SH-SY5Y (cell line): ENCODE measurements around the gene AKR1C8.

Experiments
- GATA2 ChIP-seq: IDR thresholded peaks from 2 replicates; pipeline ENCODE4 v1.6.1; 2011; ENCODE audit warnings: mild to moderate bottlenecking, low read depth, low read length
- GATA3 ChIP-seq: IDR thresholded peaks from 2 replicates; pipeline ENCODE4 v1.6.1; 2011; ENCODE audit warnings: low read depth, mild to moderate bottlenecking, low read length, moderate library complexity

AKR1C8 gene

GRCh38 chr10:5184987-5185775, at the start of gene AKR1C8:
AKR1C8 (minus strand) TSS chr10:5185150; CDS start chr10:5185104, 46 bp downstream.
- TF ChIP-seq GATA2 (no peak), GATA3 (no peak)

GRCh38 chr10:5234106-5234860, 49.3 kb upstream of the AKR1C8 start:
- TF ChIP-seq GATA3 = no peak
- no peak for TF ChIP-seq GATA2

DNA sequence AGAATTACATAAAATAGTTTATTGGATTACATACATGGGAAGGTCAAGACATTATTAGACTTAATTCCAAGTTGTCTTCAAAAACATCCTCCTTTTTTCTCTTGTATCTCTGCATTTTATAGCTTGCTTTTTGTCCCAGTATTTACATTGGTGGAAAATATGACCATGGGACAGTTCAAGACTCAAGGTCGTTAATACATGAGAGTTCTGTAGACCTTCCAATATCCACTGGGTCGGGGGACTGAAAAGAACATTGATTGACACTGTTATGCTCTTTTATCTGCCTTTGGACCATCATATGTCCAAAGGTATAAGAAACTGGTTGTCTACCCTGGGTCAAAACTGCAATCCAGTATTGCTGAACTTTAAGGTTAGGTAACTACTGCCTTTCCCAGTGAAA, 48.4 kb upstream of the AKR1C8 start:
- TF ChIP-seq GATA2 (no peak), GATA3 (no peak)

DNA sequence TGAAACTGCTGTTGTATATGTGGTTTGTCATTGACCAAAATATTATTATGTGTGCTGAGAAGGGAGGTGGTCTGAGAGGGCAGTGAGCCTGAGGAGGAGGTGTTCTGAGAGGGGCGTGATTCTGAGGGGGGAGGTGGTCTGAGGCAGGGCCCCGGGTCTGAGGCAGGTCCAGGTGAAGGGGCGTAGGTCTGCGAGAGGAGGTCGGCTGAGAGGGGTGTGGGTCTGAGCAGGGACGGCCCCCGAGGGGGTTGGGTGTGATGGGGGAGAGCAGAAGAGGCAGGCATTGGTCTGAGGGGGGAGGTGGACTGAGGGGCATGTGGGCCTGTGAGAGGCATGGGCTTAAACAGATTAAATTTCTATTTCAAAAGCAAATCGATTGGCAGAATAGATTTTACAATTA, 44.1 kb upstream of the AKR1C8 start:
- no peak for TF ChIP-seq GATA3
- TF ChIP-seq GATA2 = no peak

DNA sequence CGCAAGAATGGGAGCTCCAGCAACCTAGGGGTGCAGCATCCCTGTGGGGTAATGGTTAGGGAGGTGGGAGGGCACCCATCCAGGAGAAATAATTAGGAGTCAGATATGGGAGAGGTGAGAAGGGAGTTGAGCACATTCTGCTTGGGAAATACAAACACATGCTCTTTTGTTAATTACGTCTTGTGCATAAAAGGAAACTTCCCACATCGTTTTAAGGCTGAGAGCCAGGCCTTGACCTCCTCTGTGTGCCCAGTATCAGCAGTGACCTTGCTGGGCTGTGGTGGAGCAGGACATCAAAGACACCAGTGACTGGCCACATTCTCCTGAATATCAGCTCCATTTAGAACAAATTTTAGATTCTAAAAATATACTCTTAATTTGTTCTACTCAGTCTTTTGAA, 34.3 kb upstream of the AKR1C8 start:
- no peak for TF ChIP-seq GATA3
- TF ChIP-seq GATA2 = no peak

DNA sequence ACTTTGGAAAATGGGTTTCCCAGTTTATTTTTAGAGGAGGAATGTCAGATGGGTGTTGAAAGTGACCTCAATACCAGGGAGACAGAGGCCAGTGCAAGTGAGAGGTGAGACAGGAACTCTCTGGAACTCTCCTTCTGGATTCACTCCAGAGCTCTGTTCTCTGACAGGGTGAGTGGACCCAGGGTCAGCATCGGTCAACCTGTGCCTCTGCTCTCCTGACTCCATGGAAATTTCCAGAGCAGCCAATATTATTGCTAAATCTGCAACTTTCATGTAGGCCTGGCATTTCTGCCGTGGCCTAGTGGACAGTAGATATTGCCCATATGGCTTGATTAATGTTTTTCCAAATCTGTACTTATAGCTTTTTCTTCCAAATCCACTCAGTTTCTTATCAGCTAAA, 31.9 kb upstream of the AKR1C8 start:
- TF ChIP-seq GATA3 (no peak), GATA2 (no peak)

DNA sequence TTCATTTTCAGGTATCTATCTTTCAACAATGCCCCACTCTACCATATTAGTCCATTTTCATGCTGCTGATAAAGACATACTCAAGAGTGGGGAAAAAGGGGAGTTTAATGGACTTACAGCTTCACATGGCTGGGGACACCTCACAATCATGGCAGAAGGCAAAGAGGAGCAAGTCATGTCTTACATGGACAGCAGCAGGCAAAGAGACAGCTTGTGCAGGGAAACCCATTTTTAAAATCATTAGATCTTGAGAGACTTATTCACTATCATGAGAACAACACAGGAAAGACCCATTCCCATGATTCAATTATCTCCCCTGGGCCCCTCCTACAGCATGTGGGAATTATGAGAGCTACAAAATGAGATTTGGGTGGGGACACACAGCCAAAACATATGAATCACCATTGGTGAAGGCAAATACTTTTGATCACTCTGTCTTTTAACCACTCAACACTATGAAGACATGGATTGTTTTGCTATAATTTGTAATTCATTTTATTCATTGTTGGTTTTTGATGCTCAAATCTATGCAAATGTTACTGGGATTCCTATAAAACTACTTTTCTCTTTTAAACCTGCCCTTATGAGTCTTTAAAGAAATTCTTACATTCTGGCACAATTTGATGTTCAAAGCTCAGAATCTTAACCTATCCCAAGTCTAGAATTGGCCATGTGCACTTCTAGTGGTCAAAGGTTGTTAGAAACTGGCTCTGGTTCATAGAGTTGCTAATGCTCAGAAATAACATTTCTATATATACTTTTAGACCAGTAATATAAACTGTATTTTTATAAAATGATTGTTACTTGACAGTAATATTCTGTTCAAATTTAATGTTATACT, 27.0 kb upstream of the AKR1C8 start:
- TF ChIP-seq GATA2 = no peak
- TF ChIP-seq GATA3 = no peak

DNA sequence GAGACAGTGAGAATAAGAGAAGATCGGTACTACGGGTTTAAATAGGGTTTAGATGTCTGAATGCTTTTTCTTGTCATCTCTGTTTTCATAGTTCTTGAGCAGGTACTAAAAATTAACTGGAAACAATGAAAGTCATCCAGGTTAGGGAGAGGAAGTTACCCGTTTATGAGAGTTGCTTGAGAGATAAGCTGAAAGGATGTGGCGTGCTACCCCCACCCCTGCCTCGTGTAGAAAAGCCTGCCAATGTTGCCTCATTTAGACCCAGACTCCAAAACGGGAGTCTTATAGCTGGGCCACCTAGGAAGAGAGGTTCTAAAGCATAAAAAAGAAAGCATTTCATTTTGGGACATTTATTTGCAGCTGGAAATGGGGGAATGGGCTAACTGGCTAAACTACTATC, 21.8 kb upstream of the AKR1C8 start:
- no peak for TF ChIP-seq GATA3
- TF ChIP-seq GATA2 = no peak

DNA sequence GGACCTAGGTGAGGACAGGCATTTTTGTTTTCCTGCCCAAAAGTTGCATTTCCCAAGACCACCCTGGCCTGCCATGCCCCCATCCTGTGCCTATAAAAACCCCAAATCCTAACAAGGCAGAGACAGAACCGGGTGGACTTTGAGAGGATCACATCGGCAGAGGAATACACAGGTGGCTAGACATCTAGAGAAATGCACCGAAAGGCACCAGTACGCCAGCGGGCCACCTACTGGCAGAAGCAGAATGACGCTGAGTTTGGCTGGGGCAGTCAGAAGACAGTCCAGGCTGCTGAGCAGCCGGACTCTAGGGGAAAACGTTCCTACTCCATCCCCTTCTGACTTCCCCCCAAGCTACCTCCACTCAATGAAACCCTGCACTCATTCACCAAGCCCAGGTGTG, 14.4 kb upstream of the AKR1C8 start:
- TF ChIP-seq GATA2 (no peak), GATA3 (no peak)

- TF ChIP-seq GATA2 = no peak
- no peak for TF ChIP-seq GATA3
Observed at GRCh38 chr10:5198386-5198785, 13.4 kb upstream of the AKR1C8 start.

DNA sequence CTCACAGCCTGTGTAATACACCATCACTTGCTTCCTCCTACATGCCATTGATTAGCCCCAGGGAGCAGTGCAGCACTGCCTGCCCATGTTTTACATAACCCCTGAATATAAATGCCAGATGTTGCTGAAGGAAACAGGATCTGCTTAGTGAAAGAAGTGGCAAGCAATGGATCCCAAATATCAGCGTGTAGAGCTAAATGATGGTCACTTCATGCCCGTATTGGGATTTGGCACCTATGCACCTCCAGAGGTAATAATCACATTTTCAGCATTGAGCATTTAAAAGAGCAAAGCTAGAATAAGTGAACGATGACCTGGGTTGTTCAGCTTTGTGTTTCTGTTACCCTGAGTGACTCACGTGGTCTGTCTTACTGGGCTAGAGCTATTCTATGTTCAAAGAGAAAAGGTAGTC, 11.8 kb upstream of the AKR1C8 start, which contains the start of gene AKR1C4:
Gene AKR1C4 (plus strand): TSS at position 136 of the 412 bp plus-strand sequence. CDS start 31 bp downstream, at position 167.
- TF ChIP-seq GATA3 = no peak
- TF ChIP-seq GATA2 = no peak

GRCh38 chr10:5195727-5196374, 10.9 kb upstream of the AKR1C8 start:
- TF ChIP-seq GATA3 = no peak
- no peak for TF ChIP-seq GATA2

- TF ChIP-seq GATA3 = no peak
- TF ChIP-seq GATA2 = no peak
Observed at GRCh38 chr10:5194431-5194830, 9.5 kb upstream of the AKR1C8 start.

- TF ChIP-seq GATA2 = no peak
- no peak for TF ChIP-seq GATA3
Observed at GRCh38 chr10:5188358-5188757, 3.4 kb upstream of the AKR1C8 start.

GRCh38 chr10:5187867-5188266, 2.9 kb upstream of the AKR1C8 start:
- TF ChIP-seq GATA3 = no peak
- TF ChIP-seq GATA2 = no peak
